ENCODE results near the gene SELENOS.
A peak's percentile ranks its signal among the peaks of the same experiment; 100 is the strongest.

SELENOS gene

GRCh38 chr15:101276501-101277037 lies 716 bp downstream of the SELENOS start:
- FAIRE-seq: no peak

- no peak for FAIRE-seq
Measured at GRCh38 chr15:101275018-101275417, 2.3 kb downstream of the SELENOS start.

GRCh38 chr15:101273534-101273933 lies 3.8 kb downstream of the SELENOS start:
- FAIRE-seq: no peak

- FAIRE-seq: no peak
Measured at GRCh38 chr15:101272584-101272983, 4.7 kb downstream of the SELENOS start.

GRCh38 chr15:101269479-101270223 lies 7.6 kb downstream of the SELENOS start:
- FAIRE-seq: no peak

GRCh38 chr15:101267320-101268104 lies 9.8 kb downstream of the SELENOS start:
- FAIRE-seq: no peak

DNA sequence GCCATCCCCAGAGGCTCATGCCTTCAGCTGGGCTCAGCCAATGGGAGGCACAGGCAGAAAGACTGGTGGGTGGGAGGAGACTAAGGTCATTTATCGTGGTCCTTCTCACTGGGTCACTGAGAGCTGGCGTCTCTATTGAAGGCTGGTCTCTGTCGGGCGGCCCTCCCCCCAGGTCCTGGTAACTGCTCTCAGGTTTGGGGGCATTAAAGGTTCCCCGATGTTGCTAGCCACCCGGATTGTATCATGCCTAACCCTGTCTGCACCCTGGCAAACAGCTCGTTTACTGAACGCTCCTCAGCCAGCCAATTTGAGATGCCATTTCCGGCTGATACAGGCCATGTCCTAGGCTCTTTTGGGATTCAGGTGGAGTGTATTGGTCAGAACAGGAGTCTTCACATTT lies 10.5 kb downstream of the SELENOS start:
- FAIRE-seq: no peak

- no peak for FAIRE-seq
Measured at GRCh38 chr15:101266034-101266433, 11.3 kb downstream of the SELENOS start.

DNA sequence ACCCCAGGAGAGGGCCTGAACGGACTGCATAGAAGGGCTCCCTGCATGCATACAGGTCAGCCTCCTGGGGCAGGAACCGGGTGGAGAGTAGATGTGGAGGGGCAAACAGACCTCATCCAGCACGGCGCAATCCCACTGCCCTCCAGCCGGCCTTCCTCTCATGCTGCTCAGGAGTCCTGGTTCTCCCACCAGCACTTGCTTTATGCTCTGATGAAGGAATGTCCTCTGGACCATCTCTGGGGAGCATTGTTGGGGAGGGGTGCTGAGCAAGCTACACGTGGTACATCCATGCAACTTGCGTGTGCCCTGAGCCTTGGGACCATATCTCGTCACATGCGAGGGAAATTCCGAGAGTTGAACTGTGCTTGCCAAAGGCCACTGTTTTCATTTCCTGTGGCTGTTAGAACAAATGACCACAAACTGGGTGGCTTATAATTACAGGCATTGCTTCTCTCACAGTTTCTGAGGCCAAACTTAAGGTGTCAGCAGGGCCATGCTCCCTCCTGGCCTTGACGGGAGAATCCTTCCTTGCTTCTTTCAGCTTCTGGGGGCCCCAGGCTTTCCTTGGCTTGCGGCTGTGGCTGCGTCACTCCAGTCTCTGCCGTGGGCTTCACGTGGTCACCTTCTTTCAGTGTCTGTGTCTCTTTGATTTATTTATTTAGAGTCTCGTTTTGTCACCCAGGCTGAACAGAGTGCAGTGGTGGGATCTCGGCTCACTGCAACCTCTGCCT lies 12.2 kb downstream of the SELENOS start:
- FAIRE-seq: no peak

- no peak for FAIRE-seq
Measured at GRCh38 chr15:101264011-101264410, 13.3 kb downstream of the SELENOS start.

- no peak for FAIRE-seq
Measured at GRCh38 chr15:101262551-101262950, 14.7 kb downstream of the SELENOS start.

- FAIRE-seq: peak; percentile 65
Measured at GRCh38 chr15:101258238-101259144, 18.8 kb downstream of the SELENOS start.

DNA sequence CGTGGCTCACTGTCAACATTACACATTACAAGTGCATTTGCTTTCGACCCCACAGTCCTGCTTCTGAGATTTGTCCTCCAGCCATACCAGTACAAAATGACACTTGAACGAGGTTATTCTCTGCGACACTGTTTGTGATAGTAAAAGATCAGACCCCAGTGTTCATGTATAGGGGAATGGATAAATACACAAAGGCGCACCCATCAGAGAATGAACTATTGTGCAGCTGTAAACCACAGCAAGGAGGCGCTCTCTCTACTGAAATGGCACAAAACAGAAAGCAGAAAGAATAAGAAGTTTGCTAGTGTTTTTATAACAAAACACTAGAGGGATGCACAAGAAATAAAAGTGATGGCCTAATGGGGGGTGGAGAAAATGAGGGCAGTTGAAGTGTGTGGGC lies 20.5 kb downstream of the SELENOS start:
- no peak for FAIRE-seq

- FAIRE-seq: no peak
Measured at GRCh38 chr15:101255615-101256241, 21.6 kb downstream of the SELENOS start.

DNA sequence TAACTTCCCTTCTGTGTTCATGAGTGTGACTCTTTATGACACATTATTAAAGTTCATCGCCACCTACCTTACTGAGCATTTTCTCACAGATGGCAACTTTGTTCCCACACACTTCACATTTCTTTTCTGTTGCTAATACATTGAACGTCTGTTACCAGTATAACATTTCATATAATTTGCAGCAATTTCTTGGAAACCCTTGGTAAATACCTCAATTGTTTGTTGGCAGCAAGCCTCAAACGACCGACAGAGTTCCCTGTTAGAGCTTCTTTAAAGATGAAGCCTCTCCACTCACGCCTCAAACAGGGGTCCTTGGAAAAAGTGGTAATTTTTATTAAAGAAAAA lies 22.3 kb downstream of the SELENOS start:
- FAIRE-seq: no peak

DNA sequence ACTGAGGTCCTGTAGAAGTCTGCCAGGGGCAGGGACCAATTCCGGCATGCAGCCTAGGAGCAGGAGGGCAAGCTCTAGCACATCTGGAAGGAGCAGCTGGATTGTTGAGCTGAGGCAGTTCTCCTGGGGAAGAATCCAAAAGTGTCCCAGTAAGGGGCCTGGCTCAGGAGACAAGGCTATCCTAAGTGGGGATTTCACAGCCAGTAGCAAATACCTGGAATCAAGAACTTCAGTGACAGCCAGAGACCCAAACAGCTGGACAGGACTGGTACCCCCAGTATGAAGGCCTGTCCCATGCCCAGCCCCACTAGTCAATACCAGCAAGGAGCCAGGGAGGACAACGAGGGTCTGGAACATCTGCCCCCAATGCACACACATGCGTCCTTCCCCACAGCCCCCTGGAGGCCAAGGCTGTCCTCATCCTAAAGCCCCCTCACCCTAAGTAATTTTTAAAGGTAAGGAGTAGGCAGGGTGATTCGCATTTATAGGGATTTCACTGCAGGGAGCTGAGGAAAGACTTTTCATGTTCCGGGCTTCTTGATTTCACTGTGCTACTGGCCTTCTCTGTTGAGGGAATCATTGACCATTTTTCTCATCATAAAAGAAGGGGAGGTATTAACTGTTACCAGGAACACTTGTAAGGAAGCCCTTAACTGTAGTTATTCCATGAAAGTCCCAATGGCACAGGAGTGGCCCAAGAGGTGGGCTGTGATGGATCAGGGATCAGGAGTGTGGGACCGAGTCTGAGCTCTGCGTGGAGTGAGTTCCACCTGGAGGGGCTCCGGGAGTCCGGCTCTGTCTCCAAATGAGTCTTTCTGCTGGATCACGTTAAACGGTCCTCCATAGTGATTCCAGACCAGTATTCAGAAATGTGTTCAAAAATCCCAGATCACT lies 22.9 kb downstream of the SELENOS start:
- no peak for FAIRE-seq

GRCh38 chr15:101252836-101253235 lies 24.4 kb downstream of the SELENOS start:
- no peak for FAIRE-seq

GRCh38 chr15:101251830-101252820 lies 25.2 kb downstream of the SELENOS start, which contains the start of gene CHSY1:
Gene CHSY1 (minus strand): TSS chr15:101252048. CDS start chr15:101251456, 592 bp downstream.
- FAIRE-seq: no peak

All from islet of Langerhans (tissue), 1 donor.